Omental fat pad (tissue), 4 donors: ENCODE results near the gene PWP2. TPM values are rescaled to one million over a fixed set of nuclear protein-coding genes. Genes with fewer than 3 reads are reported as not detected.

ENCODE experiments used
- ATAC-seq: fragments of 150-250 bp; one replicate; pipeline ENCODE4 v1.9.1; 2016; ENCODE audit warnings: mild to moderate bottlenecking, moderate library complexity; ENCODE audit not compliant: low FRiP score
- DNase-seq: peaks from one replicate; pipeline ENCODE4 v3.0.0-alpha.2; 2019; ENCODE audit warnings: low spot score
- CTCF ChIP-seq, 3 donors: fragments of 450-650 bp; IDR thresholded peaks; one replicate each; pipeline ENCODE4 v1.5.1; 2016 to 2017; ENCODE audit warnings: antibody characterized with exemption in 3 of 3, mild to moderate bottlenecking in 3 of 3, moderate library complexity in 2 of 3
- total RNA-seq, 4 donors: library from RNA; depleted of rRNA; stranded (reverse); fragments of >200 nt; gene quantifications; one replicate each; pipeline ENCODE4 v1.1.0, GENCODE V29; 2016

Gene PWP2
- total RNA-seq, 4 donors from 2014 or later, result 5.3 to 17.2 (median 11.3) TPM

DNA sequence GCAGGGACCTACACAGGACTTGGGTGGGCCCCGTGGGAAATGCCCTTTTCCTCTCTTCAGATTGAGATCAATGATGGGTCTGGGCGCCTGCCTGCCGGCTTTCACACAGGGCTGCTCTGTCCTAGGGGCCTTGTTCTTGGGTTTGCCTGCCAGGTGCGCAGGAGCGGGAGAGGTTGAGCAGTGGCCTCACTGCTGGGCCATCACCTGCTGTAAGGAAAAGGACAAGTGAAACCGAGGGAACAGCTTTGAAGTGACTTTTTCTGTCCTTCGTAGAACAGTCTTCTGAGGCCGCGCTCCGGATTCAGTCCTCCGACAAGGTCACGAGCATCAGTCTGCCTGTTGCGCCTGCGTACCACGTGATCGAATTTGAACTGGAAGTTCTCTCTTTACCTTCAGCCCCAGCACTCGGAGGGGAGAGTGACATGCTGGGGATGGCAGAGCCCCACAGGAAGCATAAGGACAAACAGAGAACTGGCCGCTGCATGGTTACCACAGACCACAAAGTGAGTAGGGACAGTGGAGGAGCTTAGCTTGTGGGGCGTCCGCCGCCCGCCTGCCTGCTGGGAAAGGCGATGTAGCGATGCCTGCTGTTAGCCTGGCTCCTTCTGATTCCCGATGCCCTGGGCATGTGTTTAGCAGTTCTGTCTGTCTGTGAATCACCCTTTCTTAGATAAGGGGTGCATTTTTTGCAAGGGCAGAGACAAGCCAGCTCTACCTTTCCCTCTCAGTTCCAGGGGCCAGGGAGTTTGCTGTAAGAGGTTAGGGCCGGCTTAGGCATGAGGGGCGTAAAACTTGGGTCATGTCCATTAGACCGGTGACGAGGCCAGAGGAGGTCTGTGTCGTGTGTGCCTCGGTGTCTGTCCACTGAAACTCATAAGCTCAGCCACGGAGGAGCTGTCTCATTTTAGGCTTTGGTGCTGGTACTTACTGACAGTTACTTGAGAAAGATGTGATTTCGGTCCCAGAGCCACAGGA lies 19.5 kb upstream of the PWP2 start:
- ATAC-seq, result no peak

DNA sequence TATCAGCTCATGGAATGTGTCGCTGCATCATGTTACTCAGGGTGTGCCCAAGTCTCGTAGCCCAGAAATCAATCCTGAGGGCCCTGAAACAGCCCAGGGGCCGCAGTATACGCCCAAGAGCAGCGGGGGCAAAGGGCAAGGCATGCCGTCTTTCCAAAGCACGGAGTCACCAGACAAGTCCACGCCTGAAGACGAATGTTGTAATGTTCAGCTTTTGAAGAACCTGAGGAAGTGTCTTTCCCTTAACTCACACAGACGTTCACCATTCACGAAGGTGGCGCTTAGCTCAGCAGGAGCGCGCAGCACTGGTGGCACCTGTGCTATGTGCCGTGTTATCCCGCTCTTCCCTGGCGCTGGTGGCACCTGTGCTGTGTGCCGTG lies 18.8 kb upstream of the PWP2 start:
- TF ChIP-seq CTCF (IDR thresholded peaks at IDR 0.05), result no peak
- DNase-seq, result no peak
- no peak for ATAC-seq

More for the DNA sequence above, 19.5 kb upstream of the PWP2 start:
- TF ChIP-seq CTCF (IDR thresholded peaks at IDR 0.05), result no peak
- no peak for DNase-seq

DNA sequence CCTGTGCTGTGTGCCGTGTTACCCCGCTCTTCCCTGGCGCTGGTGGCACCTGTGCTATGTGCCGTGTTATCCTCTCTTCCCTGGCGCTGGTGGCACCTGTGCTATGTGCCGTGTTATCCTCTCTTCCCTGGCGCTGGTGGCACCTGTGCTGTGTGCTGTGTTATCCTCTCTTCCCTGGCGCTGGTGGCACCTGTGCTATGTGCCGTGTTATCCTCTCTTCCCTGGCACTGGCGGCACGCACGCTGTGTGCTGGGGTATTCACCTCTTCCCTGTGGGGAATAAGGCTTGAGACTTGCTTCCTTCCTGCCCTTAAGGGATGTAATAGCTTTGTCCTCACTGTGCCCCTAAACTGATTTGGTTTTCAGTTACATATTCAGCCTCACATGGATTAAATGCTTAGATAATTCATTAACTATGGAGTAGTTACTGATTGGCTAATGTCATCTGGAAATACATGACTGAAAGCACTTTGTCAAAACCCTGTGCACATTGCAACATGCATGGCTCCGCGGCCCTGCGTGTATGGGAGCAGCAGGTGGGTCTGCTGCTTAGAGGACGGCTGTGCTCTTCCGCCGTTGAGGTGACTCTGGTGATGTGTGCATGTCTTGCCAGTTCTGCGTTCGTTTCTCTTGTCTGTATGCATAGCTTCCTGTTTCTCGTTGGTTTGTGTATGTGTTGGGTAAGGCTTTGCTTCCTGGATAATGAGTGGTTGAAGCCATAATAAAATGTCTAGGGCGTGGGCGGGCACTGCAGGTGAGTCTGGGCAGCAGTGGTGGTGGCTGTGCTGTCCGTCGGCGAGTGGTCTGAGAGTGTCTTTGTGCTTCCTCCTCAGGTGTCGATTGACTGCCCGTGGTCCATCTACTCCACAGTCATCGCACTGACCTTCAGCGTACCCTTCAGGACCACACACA lies 17.9 kb upstream of the PWP2 start:
- TF ChIP-seq CTCF (IDR thresholded peaks at IDR 0.05), result no peak
- ATAC-seq, result no peak
- no peak for DNase-seq

GRCh38 chr21:44090325-44090724 lies 16.9 kb upstream of the PWP2 start:
- TF ChIP-seq CTCF (IDR thresholded peaks at IDR 0.05), result no peak
- ATAC-seq (no peak), DNase-seq (no peak)

GRCh38 chr21:44092211-44092610 lies 15.0 kb upstream of the PWP2 start:
- DNase-seq (no peak), ATAC-seq (no peak)
- no peak for TF ChIP-seq CTCF (IDR thresholded peaks at IDR 0.05)

- TF ChIP-seq CTCF (IDR thresholded peaks at IDR 0.05), result no peak
- DNase-seq (no peak), ATAC-seq (no peak)
Measured at GRCh38 chr21:44093761-44094160, 13.4 kb upstream of the PWP2 start.
